ENCODE data around the gene C2CD2L.

DNA sequence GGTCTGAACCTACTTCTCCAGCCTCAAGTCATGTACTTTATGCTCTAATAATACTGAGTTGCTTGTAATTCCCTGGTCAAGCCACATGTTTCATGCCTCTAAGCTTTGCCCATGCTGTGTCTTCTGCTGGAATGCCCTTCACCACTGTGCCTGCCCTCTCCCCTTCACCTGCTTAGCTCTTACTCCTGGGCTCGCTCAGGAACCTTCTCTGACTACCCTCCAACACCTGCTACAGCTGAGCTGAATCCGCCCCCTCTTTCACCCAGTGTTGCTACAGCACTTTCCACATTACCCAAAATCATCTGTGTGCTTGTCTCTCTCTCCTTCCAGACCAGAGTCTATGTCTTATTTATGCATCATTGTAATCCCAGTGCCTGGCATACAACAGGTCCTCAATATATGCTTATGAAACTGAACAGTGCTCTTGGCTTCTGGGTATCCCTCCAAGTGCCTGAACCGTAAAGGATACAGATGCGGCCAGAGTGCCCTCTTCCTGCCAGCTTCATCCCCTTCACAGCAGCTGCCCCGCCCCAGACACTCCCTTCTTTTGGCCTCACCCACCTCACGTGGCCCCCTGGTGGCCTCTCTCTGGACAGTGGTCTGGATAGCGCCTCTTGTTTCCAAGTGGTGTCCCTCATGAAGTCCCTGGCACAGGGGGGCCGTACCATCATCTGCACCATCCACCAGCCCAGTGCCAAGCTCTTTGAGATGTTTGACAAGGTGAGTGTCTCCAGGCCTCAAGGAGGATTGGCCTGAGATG is 48.8 kb downstream of the C2CD2L start:
- peak; percentile 20 to 29 for TF ChIP-seq CTCF (IDR thresholded peaks at IDR 0.05; ENCODE audit: extremely low read depth in 1 of 2, insufficient read depth in 1 of 2, low read depth in 1 of 2, low read length in 2 of 2)
- no peak for TF ChIP-seq MAX (IDR thresholded peaks at IDR 0.05; ENCODE audit: insufficient read depth, insufficient read length)
